Transverse colon (tissue), 4 donors: Measurements from ENCODE around the gene TECPR2. TPM values are rescaled to one million over a fixed set of nuclear protein-coding genes. Genes with fewer than 3 reads are reported as not detected.

Experiments
- DNase-seq: peaks from one replicate; pipeline ENCODE4 v3.0.0-alpha.2; 2019
- H3K27ac ChIP-seq, 4 donors: fragments of 200-600 bp; sonication (generic); 2 replicates each; pipeline ENCODE4 v1.5.1; 2016 to 2018; ENCODE audit warnings: inconsistent platforms in 4 of 4
- H3K27me3 ChIP-seq: fragments of 200-600 bp; sonication (generic); 2 replicates; pipeline ENCODE4 v1.5.1; 2017; ENCODE audit warnings: inconsistent platforms
- H3K36me3 ChIP-seq, 4 donors: fragments of 200-600 bp; sonication (generic); 2 replicates each; pipeline ENCODE4 v1.5.1; 2017 to 2019; ENCODE audit warnings: inconsistent platforms in 4 of 4
- H3K4me1 ChIP-seq, 4 donors: fragments of 200-600 bp; sonication (generic); 2 replicates each; pipeline ENCODE4 v1.5.1; 2017 to 2020; ENCODE audit warnings: inconsistent platforms in 4 of 4
- H3K4me3 ChIP-seq, 4 donors: fragments of 200-600 bp; sonication (generic); 1 replicate in 1 of 4; 2 replicates in 3 of 4; pipeline versions ENCODE4 v1.5.1 to v1.6.1; 2017 to 2019; ENCODE audit warnings: inconsistent platforms in 4 of 4
- H3K9me3 ChIP-seq, 2 donors: fragments of 200-600 bp; sonication (generic); 2 replicates each; pipeline ENCODE4 v1.5.1; 2017 to 2019; ENCODE audit warnings: inconsistent platforms in 2 of 2
- CTCF ChIP-seq, 5 experiments: fragments of 200-600 bp in 3 of 5; fragments of 450-650 bp in 2 of 5; sonication (generic) in 3 of 5; IDR thresholded peaks; 1 replicate in 2 of 5; 2 replicates in 3 of 5; pipeline ENCODE4 v1.5.1; 2016 to 2017; ENCODE audit warnings: antibody characterized with exemption in 5 of 5, inconsistent platforms in 3 of 5, mild to moderate bottlenecking in 2 of 5, moderate library complexity in 1 of 5
- EP300 ChIP-seq: sonication (generic); formaldehyde crosslinking; IDR thresholded peaks from one replicate; pipeline ENCODE4 v1.6.1; 2017; ENCODE audit warnings: antibody characterized with exemption, low read depth
- POLR2A ChIP-seq: fragments of 450-650 bp; IDR thresholded peaks from one replicate; pipeline ENCODE4 v1.6.1; 2016; ENCODE audit warnings: antibody characterized with exemption, mild to moderate bottlenecking, moderate library complexity
- POLR2AphosphoS5 ChIP-seq, 3 donors: sonication (generic); formaldehyde crosslinking; IDR thresholded peaks; one replicate each; pipeline ENCODE4 v1.6.1; 2016; ENCODE audit warnings: antibody characterized with exemption in 3 of 3
- WGBS, 2 donors: methylation state at CpG; one replicate each; pipeline ENCODE4 v1.1.5; 2018; ENCODE audit warnings: low coverage in 1 of 2; 5-methylcytosine and 5-hydroxymethylcytosine counted together
- in situ Hi-C, 4 donors: fragments of 200-750 bp; cut with MboI; loops; one replicate each; pipeline versions ENCODE4 v1.15.0 to v1.15.1; 2017; ENCODE audit warnings: low sequenced_read_pairs in 3 of 4, low pct_ligation_motif_present in 1 of 4, low pct_unique_long_range_greater_than_20kb in 1 of 4
- intact Hi-C: fragments of 100-400 bp; cut with DNase I; formaldehyde crosslinking; loops from one replicate; pipeline ENCODE4 v1.15.1; 2023; ENCODE audit warnings: low total_unique reads
- total RNA-seq, 4 donors: library from RNA; depleted of rRNA; stranded (reverse); fragments of >200 nt; gene quantifications; one replicate each; pipeline ENCODE4 v1.1.0, GENCODE V29; 2016

The TECPR2 gene
- total RNA-seq, 4 donors from 2014 or later, result 12.6 to 47.4 (median 17.9) TPM

- H3K4me3 ChIP-seq, result no peak overlapping the region
- no peak for DNase-seq
- H3K9me3 ChIP-seq, result no peaks in the 10 kb centered on the region
- TF ChIP-seq EP300, result no peak
- no peak for TF ChIP-seq POLR2A
- TF ChIP-seq CTCF (IDR thresholded peaks at IDR 0.05), result no peak
- no peak for TF ChIP-seq POLR2AphosphoS5 (IDR thresholded peaks at IDR 0.05)
- peaks cover 0 to 30% (median 12%) of the 10 kb centered on the region in 4 donors for H3K4me1 ChIP-seq
- 76 to 83% methylated on average over 1 of the region's 1 CpG for whole genome bisulfite sequencing, 2 donors
- H3K27ac ChIP-seq, result no peak overlapping the region
- in situ Hi-C loops (no loop called here), intact Hi-C loops (no loop called here)
- no peaks in the 10 kb centered on the region for H3K27me3 ChIP-seq
- no peaks in the 10 kb centered on the region for H3K36me3 ChIP-seq
These were observed 106.5 kb downstream of the TECPR2 start for GRCh38 chr14:102469261-102469660.

GRCh38 chr14:102471921-102472790 is 109.4 kb downstream of the TECPR2 start:
- TF ChIP-seq CTCF (IDR thresholded peaks at IDR 0.05) (no peak), POLR2AphosphoS5 (IDR thresholded peaks at IDR 0.05) (no peak), POLR2A (no peak), EP300 (no peak)
- Histone ChIP-seq H3K4me1 (peaks cover 0 to 18% (median 7%) of the 10 kb centered on the region in 4 donors), H3K36me3 (no peaks in the 10 kb centered on the region), H3K9me3 (no peaks in the 10 kb centered on the region), H3K4me3 (no peak overlapping the region), H3K27ac (peak overlapping the region in 2 of 4 donors; percentile 7 to 46), H3K27me3 (no peaks in the 10 kb centered on the region)
- in situ Hi-C loops, result no loop called here
- no peak for DNase-seq
- intact Hi-C loops, result no loop called here
- WGBS, 2 donors, result 75 to 78% methylated on average over 3 to 8 of the region's 8 CpGs

- H3K27ac ChIP-seq, result peak overlapping the region in 2 of 4 donors; percentile 7 to 46
- no peak for TF ChIP-seq EP300
- TF ChIP-seq POLR2A, result no peak
- no peak for TF ChIP-seq POLR2AphosphoS5 (IDR thresholded peaks at IDR 0.05)
- no peak for TF ChIP-seq CTCF (IDR thresholded peaks at IDR 0.05)
- H3K9me3 ChIP-seq, result no peaks in the 10 kb centered on the region
- intact Hi-C loops (no loop called here), in situ Hi-C loops (no loop called here)
- no peak overlapping the region for H3K4me3 ChIP-seq
- peaks cover 0 to 18% (median 7%) of the 10 kb centered on the region in 4 donors for H3K4me1 ChIP-seq
- 62 to 80% methylated on average over 1 to 9 of the region's 9 CpGs for WGBS, 2 donors
- DNase-seq, result no peak
- no peaks in the 10 kb centered on the region for H3K36me3 ChIP-seq
- H3K27me3 ChIP-seq, result no peaks in the 10 kb centered on the region
These were observed 110.0 kb downstream of the TECPR2 start for GRCh38 chr14:102472791-102473150.

- no peaks in the 10 kb centered on the region for H3K36me3 ChIP-seq
- intact Hi-C loops, result no loop called here
- 87 to 100% methylated on average over 2 of the region's 2 CpGs for WGBS, 2 donors
- peak overlapping the region in 1 of 4 donors; percentile 17 for H3K27ac ChIP-seq
- peaks cover 0 to 18% (median 7%) of the 10 kb centered on the region in 4 donors for H3K4me1 ChIP-seq
- no peak overlapping the region for H3K4me3 ChIP-seq
- no peaks in the 10 kb centered on the region for H3K9me3 ChIP-seq
- TF ChIP-seq EP300, result no peak
- TF ChIP-seq POLR2AphosphoS5 (IDR thresholded peaks at IDR 0.05), result no peak
- no peak for TF ChIP-seq POLR2A
- no peak for TF ChIP-seq CTCF (IDR thresholded peaks at IDR 0.05)
- no peak for DNase-seq
- no peaks in the 10 kb centered on the region for H3K27me3 ChIP-seq
- in situ Hi-C loops, result no loop called here
These were observed 110.8 kb downstream of the TECPR2 start for GRCh38 chr14:102473559-102473958.
